GM12873 (cell line): ENCODE data around the gene CSPG4.

Experiments
- CTCF ChIP-seq: IDR thresholded peaks from 2 replicates; pipeline ENCODE4 v1.5.1; 2012; ENCODE audit warnings: low read depth, mild to moderate bottlenecking, moderate library complexity, low read length, control low read depth; ENCODE audit not compliant: insufficient read depth; ENCODE audit errors: missing control alignments

CSPG4 gene

GRCh38 chr15:75682181-75683135 is 30.2 kb downstream of the CSPG4 start:
- TF ChIP-seq CTCF = no peak

DNA sequence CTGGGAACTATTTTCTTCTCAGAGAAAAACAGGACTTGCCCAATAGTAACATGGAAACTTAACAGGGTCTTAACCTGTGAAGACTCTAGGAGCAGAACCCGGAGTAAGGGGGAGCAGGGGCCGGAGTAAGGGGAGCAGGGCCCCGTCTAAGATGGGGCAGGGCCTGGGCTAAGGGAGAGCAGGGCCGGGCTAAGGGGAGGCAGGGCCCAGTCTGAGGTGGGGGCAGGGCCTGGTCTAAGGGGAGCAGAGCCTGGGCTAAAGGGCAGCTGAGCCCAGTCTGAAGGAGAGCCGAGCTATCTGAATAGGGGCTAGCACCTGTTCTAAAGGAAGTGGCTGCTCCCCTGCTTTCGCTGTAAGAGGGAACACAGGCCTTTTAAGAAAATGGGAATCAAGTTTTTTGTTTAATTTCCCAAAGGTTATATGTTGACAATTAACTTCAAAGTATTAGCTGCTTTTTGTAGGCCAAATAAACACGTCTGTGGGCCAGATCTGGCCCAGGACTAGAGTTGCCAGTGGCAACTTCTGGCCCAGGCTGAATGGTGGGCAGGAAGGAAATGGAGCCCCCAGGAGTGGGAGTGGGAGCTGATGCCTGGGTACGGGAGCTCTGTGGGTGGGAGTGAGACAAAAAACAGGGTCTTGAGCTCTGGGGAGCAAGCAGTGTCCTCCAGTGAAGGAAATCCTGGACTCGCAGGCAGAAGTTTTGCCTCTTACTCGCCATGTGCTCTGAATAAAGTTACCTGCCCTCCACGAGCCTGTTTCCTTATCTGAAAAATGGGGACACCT is 32.5 kb downstream of the CSPG4 start:
- TF ChIP-seq CTCF = no peak

GRCh38 chr15:75677465-75678323 is 35.0 kb downstream of the CSPG4 start:
- no peak for TF ChIP-seq CTCF

DNA sequence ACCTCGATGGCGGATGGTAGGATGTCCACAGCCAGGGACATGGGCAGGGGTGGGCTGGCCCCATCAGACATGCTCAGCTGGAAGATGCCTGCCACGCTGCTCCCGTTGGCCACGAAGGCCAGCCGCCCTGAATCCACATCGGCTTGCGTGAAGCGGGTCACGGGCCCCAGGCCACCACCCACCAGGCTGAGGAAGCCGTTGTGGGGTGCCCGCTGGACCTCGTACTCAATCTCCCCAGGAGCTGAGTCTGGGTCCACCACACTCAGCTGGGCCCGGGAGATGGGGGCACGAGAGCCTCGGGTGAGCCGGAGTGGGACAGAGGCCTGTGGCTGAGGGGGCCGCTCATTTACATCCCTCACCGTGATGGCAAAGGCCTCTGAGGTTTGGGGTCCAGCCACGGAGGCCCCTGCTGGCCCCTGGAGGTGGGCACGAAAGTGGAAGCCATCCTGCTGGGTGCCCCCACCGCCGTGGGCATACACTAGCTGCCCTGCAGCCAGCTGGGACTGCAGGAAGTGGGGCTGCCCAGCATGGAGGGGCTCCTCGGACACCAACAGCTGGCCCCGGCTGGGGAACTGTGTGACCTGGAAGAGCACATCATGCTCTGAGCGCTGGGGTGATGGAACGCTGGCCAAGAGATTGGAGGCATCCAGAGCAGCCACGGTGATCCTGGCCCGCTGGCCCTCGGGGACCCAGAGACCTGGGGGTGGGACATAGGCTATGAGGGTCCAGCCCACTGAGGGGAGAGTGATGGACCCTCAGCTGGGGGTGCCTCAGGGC is 35.8 kb downstream of the CSPG4 start:
- TF ChIP-seq CTCF = no peak

DNA sequence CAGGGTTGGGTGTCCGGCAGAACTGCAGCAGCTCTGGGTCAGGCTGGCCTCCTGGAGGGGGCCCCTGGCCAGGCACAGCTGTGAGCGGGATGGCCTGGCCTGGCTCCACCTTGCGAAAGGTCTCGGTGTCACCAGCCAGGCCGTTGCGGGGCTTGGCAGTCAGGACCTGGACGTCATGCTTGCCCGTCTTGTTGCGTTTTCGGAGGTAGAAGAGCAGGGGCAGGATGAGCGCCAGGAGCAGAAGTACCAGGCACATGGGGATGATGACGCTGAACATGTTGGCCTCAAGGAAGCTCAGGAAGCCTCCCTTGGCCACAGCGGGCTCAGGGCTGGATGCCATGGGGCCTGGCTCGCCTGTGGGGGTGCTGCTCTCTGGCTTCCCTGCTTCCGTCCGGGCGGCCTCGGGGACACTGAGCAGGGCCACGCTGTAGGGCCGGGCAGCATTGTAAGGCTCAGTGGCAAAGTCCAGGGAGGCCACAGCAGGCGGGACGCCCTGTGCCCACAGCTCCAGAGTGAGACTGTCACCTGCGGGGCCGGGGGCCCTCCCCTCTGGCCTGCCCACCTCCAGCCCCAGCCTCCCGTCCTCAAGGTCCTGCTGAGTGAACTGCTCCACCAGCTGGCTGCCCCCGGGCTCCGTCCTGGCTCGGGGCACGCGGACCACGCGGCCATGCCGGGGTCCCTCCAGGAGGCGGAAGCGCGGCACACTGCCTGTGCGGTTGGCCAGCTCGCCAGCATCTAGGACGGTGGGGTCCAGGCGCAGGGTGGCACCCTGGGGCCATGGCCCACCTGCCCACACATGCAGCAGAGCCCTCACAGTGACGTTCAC is 36.9 kb downstream of the CSPG4 start:
- no peak for TF ChIP-seq CTCF

GRCh38 chr15:75674366-75674765 is 38.3 kb downstream of the CSPG4 start:
- no peak for TF ChIP-seq CTCF
